Uterus (tissue), 2 donors: Measurements from ENCODE around the gene MSANTD2.

ENCODE experiments used
- CTCF ChIP-seq, 4 experiments: fragments of 200-600 bp in 2 of 4; fragments of 450-650 bp in 2 of 4; sonication (generic) in 2 of 4; IDR thresholded peaks; one replicate each; pipeline ENCODE4 v1.5.1; 2016 to 2019; ENCODE audit warnings: antibody characterized with exemption in 4 of 4, mild to moderate bottlenecking in 2 of 4, moderate library complexity in 1 of 4
- POLR2A ChIP-seq, 2 donors: fragments of 450-650 bp; IDR thresholded peaks; one replicate each; pipeline ENCODE4 v1.6.1; 2016; ENCODE audit warnings: antibody characterized with exemption in 2 of 2, mild to moderate bottlenecking in 1 of 2, moderate library complexity in 1 of 2

- TF ChIP-seq POLR2A (IDR thresholded peaks at IDR 0.05), result no peak
- TF ChIP-seq CTCF (IDR thresholded peaks at IDR 0.05), result no peak
Observed at GRCh38 chr11:124759266-124760204, 40.7 kb downstream of the MSANTD2 start.
